T47D (cell line): ENCODE data around the gene S100A13.
A peak's percentile ranks its signal among the peaks of the same experiment; 100 is the strongest.

Experiments
- DNase-seq, 2 experiments: peaks; one replicate each; pipeline versions ENCODE4 v3.0.0 to v3.0.0-alpha.2; 2011 to 2012; ENCODE audit warnings: low read depth in 1 of 2, low spot score in 1 of 2
- JUND ChIP-seq: IDR thresholded peaks from 2 replicates; pipeline ENCODE4 v1.6.1; 2012; ENCODE audit warnings: low read depth
- in situ Hi-C: cut with HindIII; loops from 2 replicates; pipeline ENCODE4 v1.10.0; 2016; ENCODE audit warnings: low sequenced_read_pairs, low pct_unique_long_range_greater_than_20kb

S100A13 gene

GRCh38 chr1:153659175-153659534 is 31.9 kb upstream of the S100A13 start:
- no peak for TF ChIP-seq JUND
- DNase-seq: no peak
- in situ Hi-C loops: no loop called here

GRCh38 chr1:153658400-153659174 is 31.3 kb upstream of the S100A13 start, which contains the start of gene SNAPIN:
Gene SNAPIN (plus strand): TSS chr1:153658703. CDS start chr1:153658744, 41 bp downstream.
- no peak for TF ChIP-seq JUND
- DNase-seq: peak; percentile 84 to 95
- in situ Hi-C loops: no loop called here

GRCh38 chr1:153655333-153655732 is 28.0 kb upstream of the S100A13 start:
- DNase-seq: no peak
- in situ Hi-C loops: no loop called here
- no peak for TF ChIP-seq JUND

- no peak for DNase-seq
- in situ Hi-C loops: no loop called here
- TF ChIP-seq JUND: no peak
These were observed 25.6 kb upstream of the S100A13 start for GRCh38 chr1:153652805-153653500.

- DNase-seq: no peak
- in situ Hi-C loops: no loop called here
- TF ChIP-seq JUND: no peak
These were observed 24.5 kb upstream of the S100A13 start for GRCh38 chr1:153651771-153652170.

- TF ChIP-seq JUND: no peak
- in situ Hi-C loops: no loop called here
- DNase-seq: peak; percentile 30 to 90
These were observed 22.5 kb upstream of the S100A13 start for GRCh38 chr1:153649863-153650235.

- TF ChIP-seq JUND: no peak
These were observed 22.0 kb upstream of the S100A13 start for GRCh38 chr1:153649137-153649862.

GRCh38 chr1:153648000-153648643 is 20.8 kb upstream of the S100A13 start:
- no peak for TF ChIP-seq JUND
- in situ Hi-C loops: no loop called here
- no peak for DNase-seq

More at GRCh38 chr1:153649137-153649862, 22.0 kb upstream of the S100A13 start:
- DNase-seq: no peak
- in situ Hi-C loops: no loop called here

GRCh38 chr1:153647346-153647714 is 20.0 kb upstream of the S100A13 start:
- in situ Hi-C loops: no loop called here
- DNase-seq: no peak
- no peak for TF ChIP-seq JUND

- no peak for DNase-seq
- no peak for TF ChIP-seq JUND
- in situ Hi-C loops: no loop called here
These were observed 19.5 kb upstream of the S100A13 start for GRCh38 chr1:153646672-153647345.

GRCh38 chr1:153643816-153644215 is 16.5 kb upstream of the S100A13 start:
- TF ChIP-seq JUND: no peak
- no peak for DNase-seq
- in situ Hi-C loops: no loop called here

- TF ChIP-seq JUND: no peak
- no peak for DNase-seq
- in situ Hi-C loops: no loop called here
These were observed 15.8 kb upstream of the S100A13 start for GRCh38 chr1:153643100-153643499.
